ENCODE measurements around the gene KLHDC8A. TPM values are rescaled to one million over a fixed set of nuclear protein-coding genes. Genes with fewer than 3 reads are reported as not detected.

KLHDC8A gene
- total RNA-seq, 1 donor from 2014 or later = 46.7 TPM

- H3K9me3 Mint-ChIP-seq = no peaks in the 10 kb centered on the region
- peaks cover 27% of the 10 kb centered on the region for H3K27me3 Mint-ChIP-seq (ENCODE audit: low read depth)
- no peak overlapping the region for H3K27ac Mint-ChIP-seq (ENCODE audit: unreplicated experiment)
- H3K4me1 Mint-ChIP-seq = peaks cover 45% of the 10 kb centered on the region
- TF ChIP-seq CTCF (conservative IDR thresholded peaks at IDR 0.05) = no peak
- no peak overlapping the region for H3K4me3 Mint-ChIP-seq
- DNase-seq (ENCODE audit: low read depth, low spot score) = no peak
- no peaks in the 10 kb centered on the region for H3K36me3 Mint-ChIP-seq (ENCODE audit: low read depth)
These were observed 7.9 kb downstream of the KLHDC8A start for GRCh38 chr1:205348554-205349487.

- Mint-ChIP-seq H3K4me1 (peaks cover 41% of the 10 kb centered on the region), H3K36me3 (ENCODE audit: low read depth) (no peaks in the 10 kb centered on the region), H3K27me3 (ENCODE audit: low read depth) (peaks cover 39% of the 10 kb centered on the region), H3K4me3 (no peak overlapping the region), H3K27ac (ENCODE audit: unreplicated experiment) (no peak overlapping the region), H3K9me3 (no peaks in the 10 kb centered on the region)
- TF ChIP-seq CTCF (conservative IDR thresholded peaks at IDR 0.05) = no peak
- no peak for DNase-seq (ENCODE audit: low read depth, low spot score)
These were observed 9.7 kb downstream of the KLHDC8A start for GRCh38 chr1:205346956-205347574.

GRCh38 chr1:205345761-205346160 lies 11.0 kb downstream of the KLHDC8A start:
- Mint-ChIP-seq H3K36me3 (ENCODE audit: low read depth) (no peaks in the 10 kb centered on the region), H3K27me3 (ENCODE audit: low read depth) (peaks cover 43% of the 10 kb centered on the region), H3K27ac (ENCODE audit: unreplicated experiment) (no peak overlapping the region), H3K9me3 (no peaks in the 10 kb centered on the region), H3K4me1 (peaks cover 33% of the 10 kb centered on the region), H3K4me3 (peak overlapping the region; percentile 27)
- TF ChIP-seq CTCF (conservative IDR thresholded peaks at IDR 0.05) = no peak
- DNase-seq (ENCODE audit: low read depth, low spot score) = no peak

- H3K27ac Mint-ChIP-seq (ENCODE audit: unreplicated experiment) = no peak overlapping the region
These were observed 12.4 kb downstream of the KLHDC8A start for GRCh38 chr1:205344066-205344928.

More at GRCh38 chr1:205344066-205344928, 12.4 kb downstream of the KLHDC8A start:
- H3K4me1 Mint-ChIP-seq = peaks cover 18% of the 10 kb centered on the region
- peaks cover 44% of the 10 kb centered on the region for H3K27me3 Mint-ChIP-seq (ENCODE audit: low read depth)
- no peak for TF ChIP-seq CTCF (conservative IDR thresholded peaks at IDR 0.05)
- DNase-seq (ENCODE audit: low read depth, low spot score) = no peak
- peaks cover 4% of the 10 kb centered on the region for H3K36me3 Mint-ChIP-seq (ENCODE audit: low read depth)
- peak overlapping the region; percentile 75 for H3K4me3 Mint-ChIP-seq
- no peaks in the 10 kb centered on the region for H3K9me3 Mint-ChIP-seq

All from neural crest cell (in vitro differentiated cells).